HepG2 (cell line): ENCODE data around the gene GNMT. TPM values are rescaled to one million over a fixed set of nuclear protein-coding genes. Genes with fewer than 3 reads are reported as not detected.

Experiments used
- IRF2 ChIP-seq: IDR thresholded peaks from 2 replicates; pipeline ENCODE4 v1.6.1; 2018; ENCODE audit warnings: missing genetic modification reagents, missing compliant biosample characterization
- JARID2 ChIP-seq: sonication (generic); formaldehyde crosslinking; IDR thresholded peaks from 2 replicates; pipeline ENCODE4 v1.8.1; 2023; ENCODE audit warnings: missing genetic modification reagents, inconsistent platforms; ENCODE audit not compliant: insufficient replicate concordance
- KAT8 ChIP-seq: IDR thresholded peaks from 2 replicates; pipeline ENCODE4 v1.6.1; 2016; ENCODE audit warnings: missing genetic modification reagents, missing compliant biosample characterization
- NFKB2 ChIP-seq: sonication (generic); formaldehyde crosslinking; IDR thresholded peaks from 2 replicates; pipeline ENCODE4 v1.4.0; 2020; ENCODE audit warnings: missing genetic modification reagents, borderline replicate concordance
- NFKBIZ ChIP-seq: IDR thresholded peaks from 2 replicates; pipeline ENCODE4 v1.6.1; 2018; ENCODE audit warnings: missing genetic modification reagents, missing compliant biosample characterization
- SAFB2 ChIP-seq: sonication (generic); formaldehyde crosslinking; IDR thresholded peaks from 2 replicates; pipeline ENCODE4 v1.5.1; 2020; ENCODE audit warnings: missing genetic modification reagents, low read depth, mild to moderate bottlenecking, borderline replicate concordance
- ZC3H13 ChIP-seq: sonication (generic); formaldehyde crosslinking; IDR thresholded peaks from 2 replicates; pipeline ENCODE4 v1.8.1; 2023; ENCODE audit warnings: mild to moderate bottlenecking, missing genetic modification reagents, moderate library complexity
- ZFP1 ChIP-seq: IDR thresholded peaks from 2 replicates; pipeline ENCODE4 v1.6.1; 2016
- ZNF430 ChIP-seq: sonication (generic); formaldehyde crosslinking; IDR thresholded peaks from 2 replicates; pipeline ENCODE4 v1.9.0; 2021; ENCODE audit warnings: mild to moderate bottlenecking, missing genetic modification reagents
- ZNF670 ChIP-seq: sonication (generic); formaldehyde crosslinking; IDR thresholded peaks from 2 replicates; pipeline ENCODE4 v1.8.0; 2022; ENCODE audit warnings: mild to moderate bottlenecking, missing genetic modification reagents, borderline replicate concordance
- polyA plus RNA-seq, 8 experiments: library from polyadenylated mRNA; depleted of rRNA in 3 of 8; stranded (reverse) in 7 of 8; unstranded in 1 of 8; fragments of >200 nt; fragmentation: Illumina TruSeq in 4 of 8; extraction: Trizol in 4 of 8; gene quantifications; 2 replicates each; pipeline versions ENCODE4 v1.2.1 to v1.2.3, GENCODE V29; 2011 to 2016; ENCODE audit warnings: low read depth in 4 of 8, missing spikeins in 1 of 8, mixed read lengths in 1 of 8; ENCODE audit not compliant: insufficient read depth in 1 of 8
- total RNA-seq, 5 experiments: library from RNA; depleted of rRNA; stranded (reverse); fragments of >200 nt; fragmentation: Illumina TruSeq; extraction: Trizol; gene quantifications; 2 replicates each; pipeline ENCODE4 v1.2.3, GENCODE V29; 2016; ENCODE audit warnings: low read depth in 1 of 5
- TF ChIP-seq, protein P1 (sequence below), 2 experiments: sonication (generic) in 1 of 2; formaldehyde crosslinking in 1 of 2; IDR thresholded peaks; 2 replicates each; pipeline versions ENCODE4 v1.6.1 to v1.9.0; 2014 to 2022; ENCODE audit warnings: antibody characterized with exemption in 1 of 2, borderline replicate concordance in 1 of 2, inconsistent platforms in 1 of 2, low read depth in 1 of 2, missing genetic modification reagents in 1 of 2
- TF ChIP-seq, protein P2 (sequence below): sonication (generic); formaldehyde crosslinking; IDR thresholded peaks from 2 replicates; pipeline ENCODE4 v1.4.0; 2020; ENCODE audit warnings: missing genetic modification reagents
- TF ChIP-seq, protein P3 (sequence below), 2 experiments: sonication (generic) in 1 of 2; formaldehyde crosslinking in 1 of 2; IDR thresholded peaks; 2 replicates each; pipeline versions ENCODE4 v1.4.0 to v1.6.1; 2018 to 2020; ENCODE audit warnings: missing genetic modification reagents in 2 of 2, borderline replicate concordance in 1 of 2, low read depth in 1 of 2, mild to moderate bottlenecking in 1 of 2, missing biosample characterization in 1 of 2
- TF ChIP-seq, protein P4 (sequence below): sonication (generic); formaldehyde crosslinking; IDR thresholded peaks from 2 replicates; pipeline ENCODE4 v1.5.0; 2020; ENCODE audit warnings: missing genetic modification reagents
- TF ChIP-seq, protein P5 (sequence below): sonication (generic); formaldehyde crosslinking; IDR thresholded peaks from 2 replicates; pipeline ENCODE4 v1.4.0; 2020; ENCODE audit warnings: mild to moderate bottlenecking, missing genetic modification reagents, borderline replicate concordance

GNMT gene
- total and polyA plus RNA-seq, 2 of the 13 experiments (the other 11 are each of a cell fraction or from before 2014, with no cell fraction given), result 2.8 to 7.0 TPM

DNA sequence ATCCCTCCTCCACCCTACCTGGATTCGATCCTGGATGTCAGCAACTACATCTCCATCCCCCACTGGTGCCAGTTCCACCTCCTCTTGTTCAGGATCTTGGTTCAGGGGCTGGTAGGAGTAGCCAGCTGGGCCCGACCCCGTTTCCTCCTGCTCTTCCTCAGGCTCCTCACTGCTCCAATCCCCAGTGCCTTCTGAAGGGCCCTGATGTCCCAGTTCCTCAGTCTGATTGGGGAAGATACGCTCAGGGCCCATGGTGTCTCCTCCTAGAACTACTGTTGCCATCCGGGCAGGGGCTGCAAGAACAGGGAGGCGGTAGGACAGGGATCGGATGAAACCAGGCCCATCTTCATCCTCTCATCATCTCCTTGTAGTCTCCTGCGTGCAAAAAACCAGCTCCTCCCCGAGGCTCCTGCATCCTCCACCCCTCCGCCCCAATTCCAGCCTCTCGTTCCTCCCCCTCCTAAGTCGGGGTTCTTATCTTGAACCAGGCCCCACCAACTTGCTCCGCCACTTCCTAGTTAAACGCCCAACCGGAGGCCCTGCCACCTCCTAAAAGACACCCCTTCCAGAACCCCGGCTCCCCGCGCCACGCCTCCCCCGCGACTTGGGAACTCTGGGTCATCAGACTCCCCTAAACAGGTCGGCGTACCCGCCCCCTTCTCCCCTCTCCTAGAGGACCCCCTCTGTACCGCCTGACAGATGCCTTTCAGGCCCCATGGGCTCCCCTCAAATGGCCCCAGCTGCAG is 52.7 kb downstream of the GNMT start (continued):
- TF ChIP-seq, protein P1, sequence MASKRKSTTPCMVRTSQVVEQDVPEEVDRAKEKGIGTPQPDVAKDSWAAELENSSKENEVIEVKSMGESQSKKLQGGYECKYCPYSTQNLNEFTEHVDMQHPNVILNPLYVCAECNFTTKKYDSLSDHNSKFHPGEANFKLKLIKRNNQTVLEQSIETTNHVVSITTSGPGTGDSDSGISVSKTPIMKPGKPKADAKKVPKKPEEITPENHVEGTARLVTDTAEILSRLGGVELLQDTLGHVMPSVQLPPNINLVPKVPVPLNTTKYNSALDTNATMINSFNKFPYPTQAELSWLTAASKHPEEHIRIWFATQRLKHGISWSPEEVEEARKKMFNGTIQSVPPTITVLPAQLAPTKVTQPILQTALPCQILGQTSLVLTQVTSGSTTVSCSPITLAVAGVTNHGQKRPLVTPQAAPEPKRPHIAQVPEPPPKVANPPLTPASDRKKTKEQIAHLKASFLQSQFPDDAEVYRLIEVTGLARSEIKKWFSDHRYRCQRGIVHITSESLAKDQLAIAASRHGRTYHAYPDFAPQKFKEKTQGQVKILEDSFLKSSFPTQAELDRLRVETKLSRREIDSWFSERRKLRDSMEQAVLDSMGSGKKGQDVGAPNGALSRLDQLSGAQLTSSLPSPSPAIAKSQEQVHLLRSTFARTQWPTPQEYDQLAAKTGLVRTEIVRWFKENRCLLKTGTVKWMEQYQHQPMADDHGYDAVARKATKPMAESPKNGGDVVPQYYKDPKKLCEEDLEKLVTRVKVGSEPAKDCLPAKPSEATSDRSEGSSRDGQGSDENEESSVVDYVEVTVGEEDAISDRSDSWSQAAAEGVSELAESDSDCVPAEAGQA (IDR thresholded peaks at IDR 0.05; ENCODE audit: low read depth), result no peak
- TF ChIP-seq, protein P1 (CRISPR knock-in tag; IDR thresholded peaks at IDR 0.05; ENCODE audit: borderline replicate concordance), result no peak
- TF ChIP-seq, protein P2, sequence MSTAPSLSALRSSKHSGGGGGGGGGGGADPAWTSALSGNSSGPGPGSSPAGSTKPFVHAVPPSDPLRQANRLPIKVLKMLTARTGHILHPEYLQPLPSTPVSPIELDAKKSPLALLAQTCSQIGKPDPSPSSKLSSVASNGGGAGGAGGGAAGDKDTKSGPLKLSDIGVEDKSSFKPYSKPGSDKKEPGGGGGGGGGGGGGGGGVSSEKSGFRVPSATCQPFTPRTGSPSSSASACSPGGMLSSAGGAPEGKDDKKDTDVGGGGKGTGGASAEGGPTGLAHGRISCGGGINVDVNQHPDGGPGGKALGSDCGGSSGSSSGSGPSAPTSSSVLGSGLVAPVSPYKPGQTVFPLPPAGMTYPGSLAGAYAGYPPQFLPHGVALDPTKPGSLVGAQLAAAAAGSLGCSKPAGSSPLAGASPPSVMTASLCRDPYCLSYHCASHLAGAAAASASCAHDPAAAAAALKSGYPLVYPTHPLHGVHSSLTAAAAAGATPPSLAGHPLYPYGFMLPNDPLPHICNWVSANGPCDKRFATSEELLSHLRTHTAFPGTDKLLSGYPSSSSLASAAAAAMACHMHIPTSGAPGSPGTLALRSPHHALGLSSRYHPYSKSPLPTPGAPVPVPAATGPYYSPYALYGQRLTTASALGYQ, result no peak
- TF ChIP-seq NFKB2 (CRISPR knock-in tag), result 0 out of 2 replicates have a peak, but pooled peaks have one; percentile 21
- TF ChIP-seq IRF2 (CRISPR knock-in tag), result no peak
- TF ChIP-seq, protein P3, sequence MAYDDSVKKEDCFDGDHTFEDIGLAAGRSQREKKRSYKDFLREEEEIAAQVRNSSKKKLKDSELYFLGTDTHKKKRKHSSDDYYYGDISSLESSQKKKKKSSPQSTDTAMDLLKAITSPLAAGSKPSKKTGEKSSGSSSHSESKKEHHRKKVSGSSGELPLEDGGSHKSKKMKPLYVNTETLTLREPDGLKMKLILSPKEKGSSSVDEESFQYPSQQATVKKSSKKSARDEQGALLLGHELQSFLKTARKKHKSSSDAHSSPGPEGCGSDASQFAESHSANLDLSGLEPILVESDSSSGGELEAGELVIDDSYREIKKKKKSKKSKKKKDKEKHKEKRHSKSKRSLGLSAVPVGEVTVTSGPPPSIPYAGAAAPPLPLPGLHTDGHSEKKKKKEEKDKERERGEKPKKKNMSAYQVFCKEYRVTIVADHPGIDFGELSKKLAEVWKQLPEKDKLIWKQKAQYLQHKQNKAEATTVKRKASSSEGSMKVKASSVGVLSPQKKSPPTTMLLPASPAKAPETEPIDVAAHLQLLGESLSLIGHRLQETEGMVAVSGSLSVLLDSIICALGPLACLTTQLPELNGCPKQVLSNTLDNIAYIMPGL (CRISPR knock-in tag; IDR thresholded peaks at IDR 0.05; ENCODE audit: borderline replicate concordance in 1 of 2, low read depth in 1 of 2), result no peak
- TF ChIP-seq NFKBIZ (CRISPR knock-in tag), result peak; percentile 23; the same call in 1 of the 2 replicates
- no peak for TF ChIP-seq ZNF430 (CRISPR knock-in tag)
- 0 out of 2 replicates have a peak, but pooled peaks have one; percentile 2 for TF ChIP-seq SAFB2 (CRISPR knock-in tag)
- TF ChIP-seq, protein P4, sequence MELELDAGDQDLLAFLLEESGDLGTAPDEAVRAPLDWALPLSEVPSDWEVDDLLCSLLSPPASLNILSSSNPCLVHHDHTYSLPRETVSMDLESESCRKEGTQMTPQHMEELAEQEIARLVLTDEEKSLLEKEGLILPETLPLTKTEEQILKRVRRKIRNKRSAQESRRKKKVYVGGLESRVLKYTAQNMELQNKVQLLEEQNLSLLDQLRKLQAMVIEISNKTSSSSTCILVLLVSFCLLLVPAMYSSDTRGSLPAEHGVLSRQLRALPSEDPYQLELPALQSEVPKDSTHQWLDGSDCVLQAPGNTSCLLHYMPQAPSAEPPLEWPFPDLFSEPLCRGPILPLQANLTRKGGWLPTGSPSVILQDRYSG (CRISPR knock-in tag), result no peak
- TF ChIP-seq JARID2, result peak; percentile 22
- TF ChIP-seq ZFP1 (CRISPR knock-in tag), result no peak
- TF ChIP-seq ZC3H13 (CRISPR knock-in tag), result peak; percentile 46; the same call in 1 of the 2 replicates
- TF ChIP-seq, protein P5, sequence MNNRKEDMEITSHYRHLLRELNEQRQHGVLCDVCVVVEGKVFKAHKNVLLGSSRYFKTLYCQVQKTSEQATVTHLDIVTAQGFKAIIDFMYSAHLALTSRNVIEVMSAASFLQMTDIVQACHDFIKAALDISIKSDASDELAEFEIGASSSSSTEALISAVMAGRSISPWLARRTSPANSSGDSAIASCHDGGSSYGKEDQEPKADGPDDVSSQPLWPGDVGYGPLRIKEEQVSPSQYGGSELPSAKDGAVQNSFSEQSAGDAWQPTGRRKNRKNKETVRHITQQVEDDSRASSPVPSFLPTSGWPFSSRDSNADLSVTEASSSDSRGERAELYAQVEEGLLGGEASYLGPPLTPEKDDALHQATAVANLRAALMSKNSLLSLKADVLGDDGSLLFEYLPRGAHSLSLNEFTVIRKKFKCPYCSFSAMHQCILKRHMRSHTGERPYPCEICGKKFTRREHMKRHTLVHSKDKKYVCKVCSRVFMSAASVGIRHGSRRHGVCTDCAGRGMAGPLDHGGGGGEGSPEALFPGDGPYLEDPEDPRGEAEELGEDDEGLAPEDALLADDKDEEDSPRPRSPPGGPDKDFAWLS (CRISPR knock-in tag), result no peak
- TF ChIP-seq ZNF670 (CRISPR knock-in tag), result no peak
- no peak for TF ChIP-seq KAT8
